Measurements from ENCODE around the gene CAMK2N2.

The CAMK2N2 gene

DNA sequence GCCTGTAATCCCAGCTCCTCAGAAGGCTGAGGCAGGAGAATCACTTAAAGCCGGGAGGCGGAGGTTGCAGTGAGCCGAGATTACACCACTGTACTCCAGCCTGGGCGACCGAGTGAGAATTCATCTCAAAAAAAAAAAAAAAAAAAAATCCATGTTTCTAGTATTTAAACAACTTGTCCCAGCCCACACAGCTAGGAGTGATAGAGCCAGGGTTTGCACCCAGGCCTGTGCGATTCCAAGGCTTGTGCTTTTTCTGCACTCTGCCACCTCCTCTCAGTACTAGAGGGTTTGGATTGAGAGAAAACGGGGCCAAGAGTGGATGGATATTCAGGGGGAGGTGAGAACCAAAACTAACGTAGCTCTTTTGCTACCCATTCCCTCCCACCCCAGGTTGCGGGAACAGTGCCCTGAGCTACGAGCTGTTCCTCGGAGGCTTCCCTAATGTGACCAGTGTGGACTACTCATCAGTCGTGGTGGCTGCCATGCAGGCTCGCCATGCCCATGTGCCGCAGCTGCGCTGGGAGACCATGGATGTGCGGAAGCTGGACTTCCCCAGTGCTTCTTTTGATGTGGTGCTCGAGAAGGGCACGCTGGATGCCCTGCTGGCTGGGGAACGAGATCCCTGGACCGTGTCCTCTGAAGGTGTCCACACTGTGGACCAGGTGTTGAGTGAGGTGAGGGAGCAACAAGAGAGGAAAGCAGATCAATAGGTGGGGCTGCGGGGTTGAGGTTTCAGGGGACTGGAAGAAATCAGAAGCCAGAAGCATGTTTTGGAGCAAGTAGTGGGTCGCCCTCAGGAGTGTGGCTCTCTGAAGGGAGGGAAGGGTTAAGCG, 4.1 kb downstream of the CAMK2N2 start:
- TF ChIP-seq TAF1 (IDR thresholded peaks at IDR 0.05; ENCODE audit: borderline replicate concordance, insufficient read depth, low read length): no peak
- TF ChIP-seq FOXP2 (optimal IDR thresholded peaks at IDR 0.05; ENCODE audit: borderline replicate concordance, extremely low read depth, extremely low read length, insufficient read depth): no peak
- no peak for TF ChIP-seq POLR2AphosphoS5 (IDR thresholded peaks at IDR 0.05; ENCODE audit: low read depth, low read length)
- no peak for TF ChIP-seq SIN3A (IDR thresholded peaks at IDR 0.05; ENCODE audit: borderline replicate concordance, insufficient read depth, low read length)
- TF ChIP-seq, protein P1, sequence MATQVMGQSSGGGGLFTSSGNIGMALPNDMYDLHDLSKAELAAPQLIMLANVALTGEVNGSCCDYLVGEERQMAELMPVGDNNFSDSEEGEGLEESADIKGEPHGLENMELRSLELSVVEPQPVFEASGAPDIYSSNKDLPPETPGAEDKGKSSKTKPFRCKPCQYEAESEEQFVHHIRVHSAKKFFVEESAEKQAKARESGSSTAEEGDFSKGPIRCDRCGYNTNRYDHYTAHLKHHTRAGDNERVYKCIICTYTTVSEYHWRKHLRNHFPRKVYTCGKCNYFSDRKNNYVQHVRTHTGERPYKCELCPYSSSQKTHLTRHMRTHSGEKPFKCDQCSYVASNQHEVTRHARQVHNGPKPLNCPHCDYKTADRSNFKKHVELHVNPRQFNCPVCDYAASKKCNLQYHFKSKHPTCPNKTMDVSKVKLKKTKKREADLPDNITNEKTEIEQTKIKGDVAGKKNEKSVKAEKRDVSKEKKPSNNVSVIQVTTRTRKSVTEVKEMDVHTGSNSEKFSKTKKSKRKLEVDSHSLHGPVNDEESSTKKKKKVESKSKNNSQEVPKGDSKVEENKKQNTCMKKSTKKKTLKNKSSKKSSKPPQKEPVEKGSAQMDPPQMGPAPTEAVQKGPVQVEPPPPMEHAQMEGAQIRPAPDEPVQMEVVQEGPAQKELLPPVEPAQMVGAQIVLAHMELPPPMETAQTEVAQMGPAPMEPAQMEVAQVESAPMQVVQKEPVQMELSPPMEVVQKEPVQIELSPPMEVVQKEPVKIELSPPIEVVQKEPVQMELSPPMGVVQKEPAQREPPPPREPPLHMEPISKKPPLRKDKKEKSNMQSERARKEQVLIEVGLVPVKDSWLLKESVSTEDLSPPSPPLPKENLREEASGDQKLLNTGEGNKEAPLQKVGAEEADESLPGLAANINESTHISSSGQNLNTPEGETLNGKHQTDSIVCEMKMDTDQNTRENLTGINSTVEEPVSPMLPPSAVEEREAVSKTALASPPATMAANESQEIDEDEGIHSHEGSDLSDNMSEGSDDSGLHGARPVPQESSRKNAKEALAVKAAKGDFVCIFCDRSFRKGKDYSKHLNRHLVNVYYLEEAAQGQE (IDR thresholded peaks at IDR 0.05; ENCODE audit: insufficient read depth in 1 of 2, low read depth in 2 of 2, low read length in 2 of 2): no peak

DNA sequence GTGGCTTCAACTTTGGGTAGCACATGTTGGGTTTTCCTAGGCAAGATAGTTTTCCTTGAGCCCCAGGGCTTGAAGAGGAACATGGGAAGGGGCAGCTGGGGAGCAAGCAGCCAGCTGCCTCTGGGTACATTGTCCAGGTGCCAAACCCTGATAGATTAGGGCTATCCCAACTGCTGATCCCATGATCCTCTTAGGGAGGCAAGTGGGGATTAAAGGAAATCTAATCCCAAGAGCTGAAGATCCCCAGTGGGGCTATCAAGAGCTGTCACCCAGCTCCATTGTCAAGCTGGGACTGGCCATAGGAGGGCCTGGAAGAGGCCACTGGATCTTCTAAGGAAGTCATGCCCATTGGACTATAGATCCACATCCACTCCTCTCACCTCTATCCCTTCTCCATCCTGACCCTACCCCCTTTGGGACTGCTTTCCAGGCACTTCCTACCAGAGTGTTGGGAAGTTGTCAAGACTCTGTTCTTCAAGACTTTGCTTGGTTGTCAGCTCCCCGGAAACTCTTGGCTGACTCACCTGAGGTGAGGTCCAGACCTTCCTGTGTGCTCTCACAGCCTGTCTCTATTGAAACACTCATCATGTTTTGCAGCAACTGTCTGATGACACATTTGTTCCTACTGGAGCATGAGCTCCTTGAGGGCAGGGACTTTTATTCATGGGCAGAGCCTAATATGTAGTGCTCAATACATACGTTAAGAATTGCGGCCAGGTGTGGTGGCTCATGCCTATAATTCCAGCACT, 5.9 kb downstream of the CAMK2N2 start:
- TF ChIP-seq TAF1 (IDR thresholded peaks at IDR 0.05; ENCODE audit: borderline replicate concordance, insufficient read depth, low read length): no peak
- TF ChIP-seq POLR2AphosphoS5 (IDR thresholded peaks at IDR 0.05; ENCODE audit: low read depth, low read length): no peak
- TF ChIP-seq FOXP2 (optimal IDR thresholded peaks at IDR 0.05; ENCODE audit: borderline replicate concordance, extremely low read depth, extremely low read length, insufficient read depth): no peak
- no peak for TF ChIP-seq SIN3A (IDR thresholded peaks at IDR 0.05; ENCODE audit: borderline replicate concordance, insufficient read depth, low read length)
- TF ChIP-seq, protein P1 (IDR thresholded peaks at IDR 0.05; ENCODE audit: insufficient read depth in 1 of 2, low read depth in 2 of 2, low read length in 2 of 2): no peak

GRCh38 chr3:184250167-184250828, 11.1 kb downstream of the CAMK2N2 start:
- TF ChIP-seq SIN3A (IDR thresholded peaks at IDR 0.05; ENCODE audit: borderline replicate concordance, insufficient read depth, low read length): no peak
- TF ChIP-seq, protein P1 (IDR thresholded peaks at IDR 0.05; ENCODE audit: insufficient read depth in 1 of 2, low read depth in 2 of 2, low read length in 2 of 2): no peak; a peak in 1 of 4 replicates
- TF ChIP-seq TAF1 (IDR thresholded peaks at IDR 0.05; ENCODE audit: borderline replicate concordance, insufficient read depth, low read length): no peak
- no peak for TF ChIP-seq FOXP2 (optimal IDR thresholded peaks at IDR 0.05; ENCODE audit: borderline replicate concordance, extremely low read depth, extremely low read length, insufficient read depth)
- no peak for TF ChIP-seq POLR2AphosphoS5 (IDR thresholded peaks at IDR 0.05; ENCODE audit: low read depth, low read length)

DNA sequence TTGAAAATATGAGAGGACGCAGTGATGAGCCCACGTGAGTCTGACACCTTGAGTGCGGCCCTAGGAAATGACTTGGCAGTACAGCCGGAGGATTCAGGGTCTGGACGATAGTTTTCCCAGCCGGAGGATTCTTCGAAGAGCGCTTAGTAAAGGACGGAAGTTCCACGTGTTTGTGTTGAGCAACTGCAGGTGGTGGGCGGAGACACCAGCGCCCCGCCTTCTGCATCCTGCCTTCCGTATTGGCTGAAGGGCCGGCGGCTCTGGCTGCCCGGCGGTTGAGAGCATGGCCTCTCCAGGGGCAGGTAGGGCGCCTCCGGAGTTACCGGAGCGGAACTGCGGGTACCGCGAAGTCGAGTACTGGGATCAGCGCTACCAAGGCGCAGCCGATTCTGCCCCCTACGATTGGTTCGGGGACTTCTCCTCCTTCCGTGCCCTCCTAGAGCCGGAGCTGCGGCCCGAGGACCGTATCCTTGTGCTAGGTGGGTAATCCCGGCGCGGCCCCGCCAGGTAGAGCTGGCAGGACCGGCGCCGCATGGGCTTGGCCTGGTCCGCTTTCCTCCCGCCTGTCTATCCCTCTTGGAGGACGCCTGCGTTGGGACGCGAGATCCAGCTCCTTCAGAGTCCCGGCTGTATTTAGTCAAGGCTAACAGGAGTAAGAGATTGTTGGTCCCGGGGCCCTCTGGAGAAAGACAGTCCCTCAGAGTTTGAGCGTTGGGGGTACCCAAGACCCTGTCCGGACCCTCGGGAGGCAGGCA, 11.8 kb downstream of the CAMK2N2 start, which contains the start of gene EEF1AKMT4:
Gene EEF1AKMT4, plus strand, starts transcription at position 261 of the 755 bp plus-strand sequence. Its CDS starts 23 bp downstream, at position 284.
- no peak for TF ChIP-seq POLR2AphosphoS5 (IDR thresholded peaks at IDR 0.05; ENCODE audit: low read depth, low read length)
- TF ChIP-seq TAF1 (IDR thresholded peaks at IDR 0.05; ENCODE audit: borderline replicate concordance, insufficient read depth, low read length): peak; percentile 53; the same call in 1 of the 2 replicates
- peak; percentile 94; the same call in 1 of the 2 replicates for TF ChIP-seq SIN3A (IDR thresholded peaks at IDR 0.05; ENCODE audit: borderline replicate concordance, insufficient read depth, low read length)
- TF ChIP-seq, protein P1 (IDR thresholded peaks at IDR 0.05; ENCODE audit: insufficient read depth in 1 of 2, low read depth in 2 of 2, low read length in 2 of 2): peak in 1 of 2 experiments; percentile 38; a peak in 1 of 4 replicates
- no peak for TF ChIP-seq FOXP2 (optimal IDR thresholded peaks at IDR 0.05; ENCODE audit: borderline replicate concordance, extremely low read depth, extremely low read length, insufficient read depth)

Measured in PFSK-1 (cell line).